Measurements from ENCODE around the gene HGS.

Gene HGS

GRCh38 chr17:81646869-81647600, 36.8 kb upstream of the HGS start:
- H3K36me3 ChIP-seq, result no peaks in the 10 kb centered on the region

GRCh38 chr17:81647640-81648012, 36.2 kb upstream of the HGS start:
- Histone ChIP-seq H3K36me3 (no peaks in the 10 kb centered on the region), H3K4me3 (ENCODE audit: low read depth, low read length) (no peak overlapping the region)
- no peak for DNase-seq

More at GRCh38 chr17:81646869-81647600, 36.8 kb upstream of the HGS start:
- Histone ChIP-seq H3K9me3 (no peaks in the 10 kb centered on the region), H3K4me3 (ENCODE audit: low read depth, low read length) (no peak overlapping the region), H3K4me1 (peaks cover 6% of the 10 kb centered on the region; the same call in 1 of the 2 replicates), H3K27me3 (peaks cover 26% of the 10 kb centered on the region)
- no peak for DNase-seq
- TF ChIP-seq CTCF (IDR thresholded peaks at IDR 0.05; ENCODE audit: low read depth, low read length), result no peak

GRCh38 chr17:81648013-81648706, 35.7 kb upstream of the HGS start:
- Histone ChIP-seq H3K9me3 (no peaks in the 10 kb centered on the region), H3K27me3 (peaks cover 26% of the 10 kb centered on the region), H3K4me1 (peaks cover 6% of the 10 kb centered on the region; the same call in 1 of the 2 replicates), H3K36me3 (no peaks in the 10 kb centered on the region), H3K4me3 (ENCODE audit: low read depth, low read length) (no peak overlapping the region)
- no peak for TF ChIP-seq CTCF (IDR thresholded peaks at IDR 0.05; ENCODE audit: low read depth, low read length)
- DNase-seq, result no peak

More at GRCh38 chr17:81647640-81648012, 36.2 kb upstream of the HGS start:
- Histone ChIP-seq H3K9me3 (no peaks in the 10 kb centered on the region), H3K27me3 (peaks cover 26% of the 10 kb centered on the region), H3K4me1 (peaks cover 6% of the 10 kb centered on the region; the same call in 1 of the 2 replicates)
- TF ChIP-seq CTCF (IDR thresholded peaks at IDR 0.05; ENCODE audit: low read depth, low read length), result no peak

GRCh38 chr17:81648707-81649085, 35.1 kb upstream of the HGS start:
- Histone ChIP-seq H3K4me3 (ENCODE audit: low read depth, low read length) (no peak overlapping the region), H3K4me1 (peaks cover 6% of the 10 kb centered on the region; the same call in 1 of the 2 replicates), H3K9me3 (no peaks in the 10 kb centered on the region), H3K36me3 (no peaks in the 10 kb centered on the region), H3K27me3 (peaks cover 26% of the 10 kb centered on the region)
- TF ChIP-seq CTCF (IDR thresholded peaks at IDR 0.05; ENCODE audit: low read depth, low read length), result no peak
- no peak for DNase-seq

- no peak for TF ChIP-seq CTCF (IDR thresholded peaks at IDR 0.05; ENCODE audit: low read depth, low read length)
- peaks cover 26% of the 10 kb centered on the region for H3K27me3 ChIP-seq
- no peaks in the 10 kb centered on the region for H3K36me3 ChIP-seq
- no peaks in the 10 kb centered on the region for H3K9me3 ChIP-seq
- peaks cover 6% of the 10 kb centered on the region; the same call in 1 of the 2 replicates for H3K4me1 ChIP-seq
- no peak for DNase-seq
- no peak overlapping the region for H3K4me3 ChIP-seq (ENCODE audit: low read depth, low read length)
Observed at GRCh38 chr17:81650951-81651350, 32.9 kb upstream of the HGS start.

- H3K27me3 ChIP-seq, result peaks cover 26% of the 10 kb centered on the region
- peak; percentile 60 for DNase-seq
- H3K9me3 ChIP-seq, result no peaks in the 10 kb centered on the region
- no peaks in the 10 kb centered on the region for H3K36me3 ChIP-seq
- TF ChIP-seq CTCF (IDR thresholded peaks at IDR 0.05; ENCODE audit: low read depth, low read length), result no peak
- H3K4me3 ChIP-seq (ENCODE audit: low read depth, low read length), result no peak overlapping the region
- H3K4me1 ChIP-seq, result peaks cover 6% of the 10 kb centered on the region; the same call in 1 of the 2 replicates
Observed at GRCh38 chr17:81651692-81652091, 32.1 kb upstream of the HGS start.
